ENCODE results near the gene ENDOV.
A peak's percentile ranks its signal among the peaks of the same experiment; 100 is the strongest.

ENDOV gene

GRCh38 chr17:80416940-80417293, 1.9 kb downstream of the ENDOV start:
- TF ChIP-seq EZH2phosphoT487 (IDR thresholded peaks at IDR 0.05; ENCODE audit: borderline replicate concordance), result no peak
- TF ChIP-seq, protein P1, sequence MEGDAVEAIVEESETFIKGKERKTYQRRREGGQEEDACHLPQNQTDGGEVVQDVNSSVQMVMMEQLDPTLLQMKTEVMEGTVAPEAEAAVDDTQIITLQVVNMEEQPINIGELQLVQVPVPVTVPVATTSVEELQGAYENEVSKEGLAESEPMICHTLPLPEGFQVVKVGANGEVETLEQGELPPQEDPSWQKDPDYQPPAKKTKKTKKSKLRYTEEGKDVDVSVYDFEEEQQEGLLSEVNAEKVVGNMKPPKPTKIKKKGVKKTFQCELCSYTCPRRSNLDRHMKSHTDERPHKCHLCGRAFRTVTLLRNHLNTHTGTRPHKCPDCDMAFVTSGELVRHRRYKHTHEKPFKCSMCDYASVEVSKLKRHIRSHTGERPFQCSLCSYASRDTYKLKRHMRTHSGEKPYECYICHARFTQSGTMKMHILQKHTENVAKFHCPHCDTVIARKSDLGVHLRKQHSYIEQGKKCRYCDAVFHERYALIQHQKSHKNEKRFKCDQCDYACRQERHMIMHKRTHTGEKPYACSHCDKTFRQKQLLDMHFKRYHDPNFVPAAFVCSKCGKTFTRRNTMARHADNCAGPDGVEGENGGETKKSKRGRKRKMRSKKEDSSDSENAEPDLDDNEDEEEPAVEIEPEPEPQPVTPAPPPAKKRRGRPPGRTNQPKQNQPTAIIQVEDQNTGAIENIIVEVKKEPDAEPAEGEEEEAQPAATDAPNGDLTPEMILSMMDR (conservative IDR thresholded peaks at IDR 0.05; ENCODE audit: low read length), result no peak
- Histone ChIP-seq H3F3A (ENCODE audit: low read depth) (0 out of 2 replicates have a peak, but pooled peaks cover 3% of the 10 kb centered on the region), H3K79me2 (ENCODE audit: insufficient read depth, low read length) (peaks cover 11% of the 10 kb centered on the region; the same call in 1 of the 2 replicates), H3K4me2 (ENCODE audit: low read depth, low read length, poor library complexity, severe bottlenecking) (peak overlapping the region; percentile 91), H2AFZ (ENCODE audit: low read length) (no peak overlapping the region), H4K20me1 (ENCODE audit: insufficient read depth, low read length, poor library complexity, severe bottlenecking) (peaks cover 8% of the 10 kb centered on the region), H3K9me3 (ENCODE audit: insufficient read depth, low read depth, low read length) (no peaks in the 10 kb centered on the region), H3K27me3 (ENCODE audit: insufficient read depth, low read length, poor library complexity, severe bottlenecking) (no peaks in the 10 kb centered on the region), H3K4me3 (ENCODE audit: low read length, poor library complexity, severe bottlenecking) (no peak overlapping the region), H3K4me1 (ENCODE audit: insufficient read depth, low read length, poor library complexity, severe bottlenecking) (peaks cover 7% of the 10 kb centered on the region), H3K36me3 (ENCODE audit: insufficient read depth, low read length) (no peaks in the 10 kb centered on the region), H3K9me2 (replicated peaks; ENCODE audit: low read depth, low read length) (no peaks in the 10 kb centered on the region), H3K9ac (ENCODE audit: low read depth, low read length, poor library complexity, severe bottlenecking) (no peak overlapping the region)

- Histone ChIP-seq H3K9ac (ENCODE audit: low read depth, low read length, poor library complexity, severe bottlenecking) (no peak overlapping the region), H4K20me1 (ENCODE audit: insufficient read depth, low read length, poor library complexity, severe bottlenecking) (peaks cover 8% of the 10 kb centered on the region), H3K79me2 (ENCODE audit: insufficient read depth, low read length) (peaks cover 11% of the 10 kb centered on the region; the same call in 1 of the 2 replicates), H3F3A (ENCODE audit: low read depth) (0 out of 2 replicates have a peak, but pooled peaks cover 3% of the 10 kb centered on the region), H3K4me3 (ENCODE audit: low read length, poor library complexity, severe bottlenecking) (no peak overlapping the region), H3K9me3 (ENCODE audit: insufficient read depth, low read depth, low read length) (no peaks in the 10 kb centered on the region), H3K4me2 (ENCODE audit: low read depth, low read length, poor library complexity, severe bottlenecking) (no peak overlapping the region), H2AFZ (ENCODE audit: low read length) (no peak overlapping the region), H3K36me3 (ENCODE audit: insufficient read depth, low read length) (no peaks in the 10 kb centered on the region), H3K27me3 (ENCODE audit: insufficient read depth, low read length, poor library complexity, severe bottlenecking) (no peaks in the 10 kb centered on the region), H3K9me2 (replicated peaks; ENCODE audit: low read depth, low read length) (no peaks in the 10 kb centered on the region), H3K4me1 (ENCODE audit: insufficient read depth, low read length, poor library complexity, severe bottlenecking) (peaks cover 9% of the 10 kb centered on the region)
- no peak for TF ChIP-seq EZH2phosphoT487 (IDR thresholded peaks at IDR 0.05; ENCODE audit: borderline replicate concordance)
- TF ChIP-seq, protein P1 (conservative IDR thresholded peaks at IDR 0.05; ENCODE audit: low read length), result no peak
Measured at GRCh38 chr17:80418589-80418988, 3.6 kb downstream of the ENDOV start.

DNA sequence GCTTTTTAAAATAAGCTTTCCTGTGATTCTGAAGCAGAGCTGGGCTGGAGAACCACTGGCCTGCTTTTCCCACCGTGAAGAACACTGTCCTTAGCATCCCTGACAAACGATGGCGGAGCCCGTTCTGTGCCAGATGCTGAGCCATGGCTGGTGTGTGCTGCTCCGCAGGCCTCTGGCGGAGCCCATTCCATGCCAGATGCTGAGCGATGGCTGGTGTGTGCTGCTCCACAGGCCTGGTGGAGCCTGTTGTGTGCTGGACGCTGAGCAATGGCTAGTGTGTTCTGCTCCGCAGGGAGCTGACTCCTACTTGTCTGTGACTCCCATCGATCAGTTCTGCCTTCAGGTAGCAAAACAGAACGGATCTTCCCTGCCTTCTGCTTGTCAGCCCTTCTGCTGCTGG, 4.3 kb downstream of the ENDOV start:
- Histone ChIP-seq H3K27me3 (ENCODE audit: insufficient read depth, low read length, poor library complexity, severe bottlenecking) (no peaks in the 10 kb centered on the region), H3K4me3 (ENCODE audit: low read length, poor library complexity, severe bottlenecking) (no peak overlapping the region), H3K9ac (ENCODE audit: low read depth, low read length, poor library complexity, severe bottlenecking) (no peak overlapping the region), H3K9me2 (replicated peaks; ENCODE audit: low read depth, low read length) (no peaks in the 10 kb centered on the region), H4K20me1 (ENCODE audit: insufficient read depth, low read length, poor library complexity, severe bottlenecking) (peaks cover 8% of the 10 kb centered on the region), H2AFZ (ENCODE audit: low read length) (no peak overlapping the region), H3K36me3 (ENCODE audit: insufficient read depth, low read length) (no peaks in the 10 kb centered on the region), H3K9me3 (ENCODE audit: insufficient read depth, low read depth, low read length) (no peaks in the 10 kb centered on the region), H3K4me2 (ENCODE audit: low read depth, low read length, poor library complexity, severe bottlenecking) (no peak overlapping the region), H3K79me2 (ENCODE audit: insufficient read depth, low read length) (peaks cover 11% of the 10 kb centered on the region; the same call in 1 of the 2 replicates), H3K4me1 (ENCODE audit: insufficient read depth, low read length, poor library complexity, severe bottlenecking) (peaks cover 16% of the 10 kb centered on the region), H3F3A (ENCODE audit: low read depth) (0 out of 2 replicates have a peak, but pooled peaks cover 3% of the 10 kb centered on the region)
- TF ChIP-seq, protein P1 (conservative IDR thresholded peaks at IDR 0.05; ENCODE audit: low read length), result no peak
- no peak for TF ChIP-seq EZH2phosphoT487 (IDR thresholded peaks at IDR 0.05; ENCODE audit: borderline replicate concordance)

Data from Loucy (cell line).